NCI-H2081 (cell line): ENCODE results near the gene INPP5D.
"Not testable (repeated sequence)": the region's sequence is repeated elsewhere in the genome, so short reads cannot be mapped to it uniquely, and the experiment has no call there.

Experiments used
- DNase-seq, 2 experiments: peaks; one replicate each; lab custom pipeline; 2025; lab: John Stamatoyannopoulos, UW

INPP5D gene

DNA sequence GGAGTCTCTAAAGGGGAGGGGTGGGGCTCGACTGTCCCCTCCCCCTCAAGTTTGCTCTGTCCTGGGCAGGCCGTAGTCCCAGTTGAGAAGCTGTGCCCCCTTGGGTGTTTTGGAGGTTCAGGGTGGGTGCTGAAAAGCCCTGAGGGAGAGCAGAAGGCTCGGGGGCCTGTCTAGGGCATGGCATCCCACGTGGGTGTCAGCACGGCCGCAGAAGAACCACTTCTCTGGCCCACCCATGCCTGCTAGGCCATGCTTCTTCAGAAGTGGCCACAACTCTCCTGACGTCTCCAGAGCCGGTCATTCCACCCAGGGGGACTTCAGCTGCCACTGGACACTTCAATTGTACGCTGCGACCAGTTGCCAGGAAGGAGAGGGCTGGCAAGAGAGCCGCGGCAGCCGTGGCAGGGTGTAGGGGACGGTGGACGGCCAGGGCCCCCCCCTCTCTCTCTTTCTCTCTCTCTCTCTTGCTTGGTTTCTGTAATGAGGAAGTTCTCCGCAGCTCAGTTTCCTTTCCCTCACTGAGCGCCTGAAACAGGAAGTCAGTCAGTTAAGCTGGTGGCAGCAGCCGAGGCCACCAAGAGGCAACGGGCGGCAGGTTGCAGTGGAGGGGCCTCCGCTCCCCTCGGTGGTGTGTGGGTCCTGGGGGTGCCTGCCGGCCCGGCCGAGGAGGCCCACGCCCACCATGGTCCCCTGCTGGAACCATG, at the start of gene INPP5D:
INPP5D (plus strand) TSS at position 546 of the 704 bp plus-strand sequence; CDS start at position 683, 137 bp downstream.
- DNase-seq, result no peak

DNA sequence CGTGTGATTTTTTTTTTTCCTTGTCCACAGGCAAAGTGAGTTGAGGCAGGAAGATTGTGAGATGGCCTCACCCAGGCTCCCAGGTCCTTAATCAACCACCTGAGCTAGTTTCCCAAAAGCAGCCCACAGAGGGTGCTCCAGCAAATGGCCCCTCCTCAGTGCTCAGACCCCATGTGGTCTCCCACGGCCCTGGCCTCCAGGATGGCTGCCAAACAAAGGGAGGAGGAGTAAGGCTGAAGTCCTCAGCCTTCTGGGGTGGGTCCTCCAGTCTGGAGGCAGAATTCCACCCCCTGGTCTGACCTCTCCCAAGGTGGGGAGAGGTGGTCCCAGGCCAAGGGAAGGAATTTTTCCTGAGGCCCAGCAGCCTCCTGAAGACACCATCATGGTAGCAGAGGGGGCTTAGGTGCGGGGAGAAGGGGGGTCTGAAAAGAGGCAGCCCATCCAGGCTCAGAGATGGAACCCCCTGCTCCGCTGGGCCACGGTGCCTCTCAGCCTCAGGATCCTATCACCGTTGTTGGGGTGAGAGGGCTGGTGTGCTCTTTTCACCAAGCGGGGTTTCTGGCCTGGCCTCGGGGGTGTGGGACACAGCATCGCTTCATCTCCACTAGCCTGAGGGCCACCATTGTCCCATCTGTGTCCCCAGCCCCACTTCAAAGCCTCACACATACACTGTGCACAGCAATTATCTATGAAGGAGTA, 49.4 kb upstream of the INPP5D start:
- no peak for DNase-seq

DNA sequence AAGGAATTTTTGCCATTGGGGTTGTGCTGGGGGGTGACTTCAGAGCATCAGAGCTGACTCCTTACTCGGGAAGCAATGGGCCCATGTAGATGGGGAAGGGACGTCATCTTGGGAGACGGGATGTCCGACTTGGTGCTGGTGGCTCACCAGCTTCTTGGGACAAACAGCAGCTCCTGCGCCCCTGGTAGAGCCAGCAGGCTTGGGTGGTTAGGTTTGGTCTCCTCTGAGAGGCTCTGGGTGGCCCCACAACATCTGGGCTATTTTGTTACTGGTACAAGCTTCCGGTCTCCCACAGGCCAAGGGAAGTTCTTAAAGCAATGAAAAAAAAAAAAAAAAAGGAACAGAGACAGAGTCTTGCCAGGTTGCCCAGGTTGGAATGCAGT, 48.9 kb upstream of the INPP5D start:
- DNase-seq, result no peak

DNA sequence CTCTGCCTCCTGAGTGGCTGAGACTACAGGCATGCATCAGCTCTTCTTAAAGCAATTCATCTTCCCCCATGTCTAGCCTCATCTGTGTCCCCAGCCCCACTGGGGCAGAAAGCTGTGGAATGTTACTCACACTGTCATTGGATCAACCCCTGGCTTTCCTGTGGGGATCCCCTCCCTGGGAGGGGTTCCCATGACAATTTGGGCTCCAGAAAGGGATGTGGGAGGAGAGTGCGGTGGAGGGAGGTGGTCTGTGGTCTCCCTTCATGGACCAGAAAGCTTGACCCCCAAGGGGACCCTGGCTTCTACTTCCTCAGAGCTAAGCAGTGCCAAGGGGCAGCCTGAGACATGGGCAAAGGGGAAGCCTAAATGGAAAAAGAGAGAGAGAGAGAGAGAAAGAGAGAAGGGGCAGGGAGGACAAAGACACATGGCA, 48.4 kb upstream of the INPP5D start:
- DNase-seq, result no peak

DNA sequence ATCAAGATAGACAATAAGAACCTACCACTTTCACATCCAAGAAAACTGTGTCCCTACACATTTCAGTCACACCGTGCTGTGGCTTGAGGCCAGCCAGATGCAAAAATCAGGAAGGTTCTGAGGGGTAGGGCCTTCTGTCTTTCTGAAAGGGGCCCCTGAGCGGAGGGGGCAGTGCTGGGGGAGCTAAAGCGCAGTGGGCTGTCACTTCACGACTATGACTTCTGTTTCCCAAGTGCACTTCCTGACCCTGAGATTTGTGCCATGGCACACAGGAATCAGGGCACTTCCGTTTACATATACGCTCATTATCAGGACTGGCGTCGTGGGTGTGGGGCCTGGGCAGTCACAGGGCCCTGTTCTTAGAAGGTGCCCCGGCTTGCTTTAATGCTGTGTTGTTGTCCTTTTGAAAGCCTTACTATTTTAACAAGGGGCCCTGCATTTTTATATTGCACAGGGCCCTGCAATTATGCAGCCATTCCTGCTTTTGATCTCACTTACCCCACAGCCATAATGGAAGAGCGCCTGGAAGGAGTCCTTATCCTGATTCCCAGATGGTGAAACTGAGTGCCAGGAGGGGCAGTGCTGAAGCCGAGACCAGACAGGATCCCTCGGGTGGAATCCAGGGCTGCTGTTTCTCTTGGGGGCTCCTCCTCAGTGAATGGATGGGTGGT, 47.7 kb upstream of the INPP5D start:
- DNase-seq, result no peak

DNA sequence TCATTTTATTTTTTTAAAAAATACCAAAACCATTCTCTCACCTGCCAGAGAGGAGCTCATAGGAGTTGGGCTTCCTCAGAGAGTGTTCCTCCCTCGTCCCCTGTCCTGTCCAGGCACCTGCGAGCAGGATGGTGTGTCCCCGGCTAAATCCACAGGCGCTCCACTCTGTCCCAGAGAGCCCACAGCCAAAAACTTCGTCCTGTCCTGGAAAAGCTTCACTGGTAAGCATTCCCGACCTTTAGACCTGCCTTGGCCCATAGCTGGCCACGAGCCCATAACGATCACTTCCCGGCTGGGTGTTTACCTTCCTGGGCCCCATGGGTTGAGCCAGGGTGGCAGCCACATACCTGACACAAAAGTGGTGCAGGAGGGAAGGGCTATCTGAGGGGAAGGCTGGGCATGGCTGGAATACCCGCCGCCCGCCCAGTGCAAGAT, 47.1 kb upstream of the INPP5D start, which contains the start of gene NGEF:
NGEF (minus strand) TSS at position 230 of the 435 bp plus-strand sequence. CDS start 38,366 bp downstream, outside the sequence.
- DNase-seq, result no peak

DNA sequence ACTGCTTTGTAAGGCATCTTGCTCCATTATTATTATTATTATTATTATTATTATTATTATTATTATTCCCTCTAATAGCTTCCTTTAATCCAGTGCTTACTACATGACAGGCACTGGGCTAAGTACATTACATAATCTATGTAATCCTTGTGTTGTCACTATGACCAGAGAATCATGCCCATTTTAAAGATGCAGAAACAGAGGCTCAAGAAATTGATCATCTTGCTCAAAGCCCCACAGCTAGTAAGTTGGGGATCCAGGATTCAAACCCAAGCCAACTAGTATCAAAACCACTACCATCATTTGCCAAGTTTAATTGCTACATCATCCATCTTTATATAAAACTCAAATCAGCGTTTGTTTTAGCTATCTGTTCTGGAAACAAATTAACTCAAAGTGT, 46.5 kb upstream of the INPP5D start:
- DNase-seq, result no peak

DNA sequence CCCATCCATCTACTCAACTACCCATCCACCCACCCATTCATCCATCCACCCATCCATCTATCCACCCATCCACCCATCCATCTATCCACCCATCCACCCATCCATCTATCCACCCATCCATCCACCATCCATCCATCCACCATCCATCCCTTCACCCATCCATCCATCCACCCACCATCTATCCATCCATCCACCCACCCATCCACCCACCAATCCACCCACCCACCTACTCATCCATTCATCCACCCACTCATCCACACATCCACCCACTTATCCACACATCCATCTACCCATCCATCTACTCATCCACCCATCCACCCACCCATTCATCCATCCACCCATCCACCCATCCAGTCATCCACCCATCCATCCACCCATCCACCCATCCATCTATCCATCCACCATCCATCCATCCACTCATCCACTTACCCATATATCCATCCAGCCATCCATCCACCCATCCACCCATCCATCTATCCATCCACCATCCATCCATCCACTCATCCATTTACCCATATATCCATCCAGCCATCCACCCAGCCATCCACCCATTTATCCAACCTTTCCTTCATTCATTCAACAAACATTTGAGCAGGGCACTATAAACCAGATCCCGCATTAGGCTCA, 45.0 kb upstream of the INPP5D start:
- no peak for DNase-seq

DNA sequence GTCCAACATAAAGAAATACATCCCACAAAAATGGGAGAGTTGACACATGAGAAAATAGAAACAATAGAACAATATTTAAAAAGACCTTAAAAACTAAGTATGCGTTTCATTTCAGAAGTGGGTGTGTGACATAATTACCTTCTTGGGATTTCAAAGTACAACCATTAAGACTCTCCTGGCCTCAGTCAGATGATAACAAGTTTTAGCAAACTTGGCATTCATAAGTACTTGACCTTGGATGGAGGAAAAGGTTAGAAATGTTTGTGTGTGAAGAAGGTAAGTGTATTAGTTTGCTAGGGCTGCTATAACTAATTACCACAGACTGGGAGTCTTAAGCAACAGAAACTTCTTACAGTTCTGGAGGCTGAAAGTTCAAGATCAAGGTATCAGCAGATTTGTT, 42.2 kb upstream of the INPP5D start:
- DNase-seq, result no peak

DNA sequence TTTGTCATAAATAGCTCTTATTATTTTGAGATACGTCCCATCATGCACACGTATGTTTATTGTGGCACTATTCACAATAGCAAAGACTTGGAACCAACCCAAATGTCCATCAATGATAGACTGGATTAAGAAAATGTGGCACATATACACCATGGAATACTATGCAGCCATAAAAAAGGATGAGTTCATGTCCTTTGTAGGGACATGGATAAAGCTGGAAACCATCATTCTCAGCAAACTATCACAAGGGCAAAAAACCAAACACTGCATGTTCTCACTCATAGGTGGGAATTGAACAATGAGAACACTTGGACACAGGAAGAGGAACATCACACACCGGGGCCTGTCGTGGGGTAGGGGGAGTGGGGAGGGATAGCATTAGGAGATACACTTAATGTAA, 40.5 kb upstream of the INPP5D start:
- not testable (repeated sequence) for DNase-seq

DNA sequence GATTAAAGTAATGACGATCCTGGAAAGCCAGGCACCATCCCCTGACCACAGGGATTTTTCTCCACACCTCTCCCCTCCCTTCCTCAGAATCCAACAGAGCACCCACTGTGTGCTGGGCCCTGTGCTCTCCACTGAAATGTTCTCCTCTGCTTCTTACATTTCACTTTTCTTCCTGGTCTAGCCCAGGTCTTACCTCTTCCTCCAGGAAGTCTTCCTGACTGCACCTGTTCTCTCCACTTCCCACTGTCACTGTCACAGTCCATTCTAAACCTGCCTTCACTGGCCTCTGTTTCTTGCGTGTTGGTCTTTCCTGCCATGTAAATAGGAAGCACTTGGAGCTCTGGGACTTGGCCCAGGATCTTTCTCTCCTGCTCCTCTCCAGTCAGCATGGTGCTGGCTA, 39.7 kb upstream of the INPP5D start:
- no peak for DNase-seq

DNA sequence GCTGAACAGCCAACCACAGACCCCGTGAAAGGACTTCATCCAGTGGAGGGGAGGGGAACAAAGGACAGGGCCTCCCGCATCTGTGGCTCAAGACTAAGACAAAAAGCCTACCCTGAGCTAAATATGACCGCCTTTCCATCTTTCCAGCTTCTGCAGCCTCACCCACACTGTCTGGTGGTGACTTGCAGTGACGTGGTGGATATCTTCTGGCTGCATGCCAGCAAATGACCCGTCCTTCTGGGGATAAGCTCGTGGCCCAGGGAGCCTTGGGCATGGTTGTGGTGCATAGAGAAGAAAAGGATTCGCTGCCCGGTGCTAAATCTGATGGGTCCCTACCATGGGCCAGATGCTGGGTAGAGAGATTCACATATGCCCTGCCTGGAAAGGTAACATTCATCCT, 38.4 kb upstream of the INPP5D start:
- no peak for DNase-seq

DNA sequence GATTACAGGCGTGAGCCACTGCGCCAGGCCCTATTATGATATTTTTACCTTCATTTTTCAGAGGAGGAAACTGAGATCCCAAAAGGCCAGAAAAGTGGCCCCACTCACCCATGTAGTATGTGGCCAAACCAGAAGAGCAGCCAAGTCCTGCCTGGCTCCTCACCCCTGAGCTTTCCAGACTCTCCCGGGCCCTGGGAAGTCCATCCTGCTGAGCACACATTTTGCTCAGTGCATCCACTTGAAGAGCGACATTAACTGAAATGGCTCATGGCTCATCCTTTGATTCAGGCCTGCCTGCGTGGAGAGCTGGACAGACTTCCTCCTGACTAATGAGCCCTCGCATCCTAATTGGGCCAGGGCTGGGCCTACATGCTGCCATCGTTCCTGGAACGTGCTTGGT, 37.6 kb upstream of the INPP5D start:
- DNase-seq, result no peak

DNA sequence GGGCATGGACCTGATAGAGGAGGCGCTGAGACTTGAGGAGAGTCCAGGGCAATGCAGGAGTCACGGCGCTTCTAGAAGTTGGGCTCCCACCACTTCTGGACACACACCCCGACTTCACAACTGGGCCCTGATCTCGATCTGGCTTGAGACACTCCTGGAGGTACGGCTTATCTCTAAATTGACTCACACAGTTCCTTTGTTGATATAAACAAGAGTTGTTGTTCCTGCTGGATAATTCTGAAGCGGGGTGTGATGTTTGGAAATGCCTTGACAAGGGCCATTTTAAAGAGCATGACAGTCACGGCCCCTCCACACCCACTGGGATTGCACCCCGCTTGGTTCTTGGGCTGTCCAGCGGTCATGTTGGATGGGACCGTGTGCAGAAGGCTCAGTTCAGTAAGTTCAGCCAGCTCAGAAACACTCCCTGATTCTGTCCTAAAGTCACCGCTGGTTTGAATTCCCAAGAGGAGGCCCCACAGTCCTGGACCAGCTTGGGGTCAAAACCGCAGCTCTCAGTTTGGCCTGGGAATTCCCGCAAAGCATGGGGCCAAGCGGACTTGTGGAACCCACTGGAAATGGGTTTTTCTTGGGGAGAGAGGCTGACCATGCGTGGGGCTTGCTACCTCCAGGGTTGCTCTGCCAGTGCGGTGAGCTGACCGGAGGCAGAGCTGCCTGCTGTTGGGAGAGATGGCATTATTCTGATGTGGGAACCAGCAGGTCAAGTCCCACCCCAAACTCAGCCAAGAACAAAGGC, 37.0 kb upstream of the INPP5D start:
- DNase-seq, result no peak

DNA sequence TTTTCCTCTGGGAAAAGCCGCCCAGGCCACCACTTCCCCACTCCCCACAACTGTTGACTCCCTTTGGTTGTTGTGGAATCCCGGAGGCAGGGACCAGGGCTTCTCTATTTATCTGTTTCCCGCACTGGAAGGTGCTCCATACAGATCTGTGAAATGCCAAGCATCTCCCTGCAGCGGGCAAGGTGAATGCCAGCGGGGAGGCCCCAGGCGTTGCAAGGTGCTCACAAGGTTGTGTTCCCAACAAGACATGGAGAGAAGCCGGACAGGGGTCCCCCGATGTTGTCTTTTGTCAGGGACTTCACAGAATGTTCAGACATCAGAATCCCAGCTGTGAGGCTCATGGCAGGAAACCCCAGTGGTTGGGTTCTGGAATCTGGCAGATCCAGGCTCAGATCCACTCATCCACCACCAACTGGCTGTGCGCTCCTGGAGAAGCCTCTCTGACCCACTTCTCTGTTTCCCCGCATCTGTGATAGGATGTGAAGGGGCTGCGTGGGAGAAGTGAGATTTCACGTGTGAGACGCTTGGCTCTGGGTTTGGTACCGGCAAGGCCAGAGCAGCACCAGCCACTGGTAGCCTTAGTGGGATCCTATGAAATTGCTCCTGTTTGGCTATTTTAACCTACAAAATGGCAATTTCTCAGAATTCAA, 36.3 kb upstream of the INPP5D start:
- DNase-seq, result no peak

DNA sequence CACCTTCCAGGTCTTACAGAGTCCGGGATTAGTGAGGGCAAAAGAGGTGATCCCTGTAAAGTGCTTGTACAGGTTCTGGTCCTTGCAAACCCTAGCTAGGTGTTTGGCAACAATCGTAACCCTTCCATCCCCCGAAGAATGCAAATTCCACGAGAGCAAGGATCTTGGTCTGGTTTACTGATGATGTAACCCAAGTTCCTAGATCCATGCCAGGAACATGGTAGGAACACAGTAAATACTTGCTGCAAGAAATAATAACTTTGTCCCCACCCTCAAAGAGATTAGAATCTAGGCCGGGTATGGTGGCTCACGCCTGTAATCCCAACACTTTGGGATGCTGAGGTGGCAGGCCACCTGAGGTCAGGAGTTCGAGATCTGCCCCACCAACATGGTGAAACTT, 34.4 kb upstream of the INPP5D start:
- DNase-seq, result no peak

DNA sequence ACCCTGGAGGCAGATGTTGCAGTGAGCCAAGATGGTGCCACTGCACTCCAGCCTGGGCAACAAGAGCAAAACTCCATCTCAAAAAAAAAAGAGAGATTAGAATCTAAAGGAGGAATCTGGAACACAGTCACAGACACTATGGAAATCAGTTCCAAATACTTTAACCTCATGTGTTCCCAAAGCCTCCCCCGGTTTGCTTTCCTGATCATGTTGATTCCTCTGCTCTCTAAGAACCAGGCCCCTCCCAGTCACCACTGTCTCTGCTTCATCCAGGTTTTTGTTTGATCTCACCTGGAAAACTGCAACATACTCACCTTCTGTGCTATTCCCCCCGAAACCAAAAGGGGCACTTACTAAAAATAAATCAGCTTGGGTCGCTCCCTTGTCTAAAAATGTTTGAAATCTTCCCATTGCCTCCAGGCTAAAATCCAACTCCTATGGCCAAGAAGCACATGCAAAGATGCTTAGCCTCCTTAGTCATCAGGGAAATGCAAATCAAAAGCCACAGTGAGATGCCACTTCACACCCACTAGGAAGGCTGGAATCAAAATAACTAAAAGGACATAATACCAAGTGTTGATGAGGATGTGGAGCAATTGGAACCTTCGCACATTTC, 33.8 kb upstream of the INPP5D start:
- no peak for DNase-seq

DNA sequence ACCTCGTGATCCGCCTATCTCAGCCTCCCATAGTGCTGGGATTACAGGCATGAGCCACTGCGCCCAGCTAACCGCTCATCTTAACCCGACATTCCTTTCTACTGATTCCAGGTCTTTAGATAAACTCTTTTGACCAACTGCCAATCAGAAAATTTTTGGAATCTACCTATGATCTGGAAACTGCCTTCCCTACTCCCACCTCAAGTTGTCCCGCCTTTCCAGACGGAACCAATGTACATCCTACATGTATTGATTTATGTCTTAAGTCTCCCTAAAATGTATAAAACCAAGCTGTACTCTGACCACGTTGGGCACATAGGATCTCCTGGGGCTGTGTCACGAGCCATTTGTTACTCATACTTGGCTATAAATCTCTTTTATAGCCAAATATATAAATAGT, 30.8 kb upstream of the INPP5D start:
- DNase-seq, result no peak

DNA sequence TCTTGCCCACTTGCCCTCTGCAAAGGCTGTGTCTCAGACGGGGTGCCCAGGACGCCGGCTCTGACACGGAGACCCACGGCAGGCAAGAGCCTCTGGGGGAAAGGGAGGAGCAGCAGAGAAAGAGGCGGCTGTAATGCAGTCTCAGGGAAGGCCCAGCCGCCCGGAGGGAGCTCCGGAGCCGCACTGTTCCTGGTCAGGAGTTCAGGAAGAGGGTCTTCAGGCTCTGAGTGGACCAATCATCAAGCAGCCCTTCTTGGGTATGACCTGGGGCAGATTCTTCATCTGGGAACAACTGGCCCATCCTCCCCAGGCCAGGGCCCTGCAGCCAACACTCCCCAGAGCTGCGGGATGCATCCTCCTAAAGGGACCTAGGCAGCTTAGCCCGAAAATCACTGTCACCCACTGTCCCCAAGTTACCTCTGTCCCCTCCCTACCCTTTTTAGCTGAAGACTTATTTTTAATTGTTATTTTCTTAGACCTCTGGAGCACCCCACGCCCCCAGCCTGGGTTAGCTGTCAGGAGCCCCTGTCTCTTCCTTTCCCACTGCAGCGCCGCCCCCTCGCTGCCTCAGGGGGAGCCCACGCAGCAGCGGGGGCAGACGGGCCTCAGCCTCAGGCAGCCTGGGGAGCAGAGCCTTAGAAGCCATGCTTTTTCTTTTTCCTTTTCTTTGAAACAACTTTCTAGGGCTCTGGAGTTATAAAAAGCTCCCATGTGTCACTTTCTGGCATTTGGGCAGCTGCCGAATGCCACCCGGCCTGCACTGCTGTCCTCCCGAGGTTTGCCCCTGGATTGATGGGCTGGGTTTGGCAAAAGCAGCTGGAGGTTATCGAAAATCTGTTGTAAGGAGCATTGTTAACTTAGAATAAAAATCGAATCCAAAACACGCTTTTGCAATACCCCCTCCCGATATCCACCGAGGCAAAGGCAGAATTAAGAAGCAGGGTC, 28.3 kb upstream of the INPP5D start:
- no peak for DNase-seq
